ENCODE measurements around the gene ZNF618.
"Not testable (repeated sequence)": the region's sequence is repeated elsewhere in the genome, so short reads cannot be mapped to it uniquely, and the experiment has no call there.

The ZNF618 gene

DNA sequence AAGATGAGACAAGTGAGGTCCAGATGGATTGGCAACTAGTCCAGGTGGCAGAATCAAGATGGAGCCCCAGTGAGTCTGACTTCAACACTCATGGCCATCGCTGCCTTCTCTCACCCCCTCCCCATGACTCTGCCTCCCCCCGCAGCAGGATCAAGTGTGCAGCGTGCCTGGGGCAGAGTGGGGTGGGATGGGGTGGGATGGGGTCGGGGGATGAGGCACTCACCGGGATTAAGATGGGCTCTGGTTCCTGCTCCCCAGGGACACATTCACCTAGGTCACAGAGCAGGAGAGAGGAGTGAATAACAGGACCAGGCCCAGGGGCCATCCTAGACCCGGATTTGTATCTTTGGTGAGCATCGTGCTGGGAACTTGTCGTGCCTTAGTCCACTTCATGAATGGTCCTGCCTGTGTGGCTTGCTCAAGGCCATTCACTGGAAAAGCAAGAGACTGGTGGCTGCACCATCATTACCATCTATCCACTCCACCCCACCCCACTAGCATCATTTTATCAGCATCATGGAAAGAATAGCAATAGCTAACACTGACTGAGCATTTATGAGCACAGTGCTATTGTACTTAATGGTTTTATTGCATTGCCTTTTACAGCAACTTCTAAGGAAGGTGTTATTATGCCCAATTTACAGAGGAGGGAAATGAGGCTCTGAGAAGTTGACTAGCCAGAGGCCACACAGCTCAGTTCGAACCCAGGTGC lies 193.5 kb downstream of the ZNF618 start:
- no peak for DNase-seq

DNA sequence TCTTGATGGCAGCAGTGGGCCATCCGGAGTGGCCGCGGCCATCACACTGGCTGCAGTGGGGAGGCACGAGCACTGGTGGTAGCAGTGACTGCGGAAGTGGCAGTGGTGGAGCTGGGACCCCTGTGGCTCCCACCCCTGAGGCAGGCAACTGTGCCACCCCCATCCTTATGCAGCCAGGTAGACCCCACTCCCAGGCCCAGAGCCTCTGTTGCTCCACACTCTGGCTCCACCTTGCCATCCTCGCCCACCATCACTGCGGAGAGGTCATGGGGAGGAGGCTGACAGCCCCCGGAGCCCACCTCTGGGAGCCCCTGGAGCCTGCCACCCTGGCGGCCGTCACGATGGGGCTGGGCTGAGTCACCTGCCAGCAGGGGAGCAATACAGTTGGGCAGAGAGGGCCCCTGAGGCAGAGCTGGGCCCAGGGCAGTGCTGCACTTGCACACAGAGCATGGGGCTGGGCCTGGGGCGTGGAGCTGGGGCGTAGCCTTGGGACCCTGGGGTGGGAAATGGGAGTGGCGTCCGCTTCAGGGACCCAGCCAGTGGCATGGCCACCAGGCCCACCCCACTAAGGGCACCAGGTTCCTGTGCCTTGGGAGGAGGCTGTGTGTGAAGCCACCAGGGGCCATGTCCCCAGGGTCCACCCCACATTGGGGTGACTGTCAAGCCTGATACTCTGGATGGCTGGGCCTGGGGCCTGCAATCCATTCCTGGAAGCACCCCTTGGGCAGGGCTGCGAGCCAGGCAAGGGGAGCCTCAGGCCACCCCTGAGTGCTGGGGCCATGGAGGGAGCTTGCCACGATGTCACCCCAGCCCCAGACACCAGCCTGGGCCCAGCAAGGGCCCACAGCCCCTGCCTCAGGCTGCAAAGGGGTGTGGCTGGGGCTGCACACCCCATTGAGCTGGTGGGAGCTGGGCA lies 194.3 kb downstream of the ZNF618 start:
- DNase-seq: no peak

DNA sequence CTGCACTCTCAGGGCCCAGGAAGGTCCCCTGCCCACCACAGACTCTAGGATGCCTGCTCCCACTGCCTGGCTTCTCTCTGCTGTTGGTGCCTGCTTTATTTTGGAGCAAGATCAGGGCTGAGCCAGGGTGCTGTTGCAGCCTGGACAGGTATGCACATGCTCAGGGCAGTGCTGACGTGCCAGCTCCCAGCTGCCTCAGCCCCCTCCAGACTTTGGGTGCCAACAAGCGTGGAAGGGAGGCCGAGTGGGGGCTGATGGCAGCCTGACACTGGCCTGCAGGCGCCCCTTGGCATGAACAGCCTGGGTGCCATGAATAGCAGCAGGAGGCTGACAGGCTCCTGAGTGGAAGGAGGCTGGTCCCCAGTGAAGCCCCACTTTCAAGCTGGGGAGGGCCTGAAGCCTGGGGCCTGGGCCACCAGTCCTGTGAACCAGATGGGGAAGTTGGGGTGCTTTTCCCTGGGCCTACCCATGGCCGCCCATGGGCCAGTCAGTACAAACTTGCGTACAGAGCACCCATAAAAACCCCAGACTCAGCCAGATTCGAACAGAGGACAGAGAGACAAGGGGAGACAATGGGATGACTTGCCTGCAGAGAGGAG lies 195.2 kb downstream of the ZNF618 start:
- DNase-seq: no peak

DNA sequence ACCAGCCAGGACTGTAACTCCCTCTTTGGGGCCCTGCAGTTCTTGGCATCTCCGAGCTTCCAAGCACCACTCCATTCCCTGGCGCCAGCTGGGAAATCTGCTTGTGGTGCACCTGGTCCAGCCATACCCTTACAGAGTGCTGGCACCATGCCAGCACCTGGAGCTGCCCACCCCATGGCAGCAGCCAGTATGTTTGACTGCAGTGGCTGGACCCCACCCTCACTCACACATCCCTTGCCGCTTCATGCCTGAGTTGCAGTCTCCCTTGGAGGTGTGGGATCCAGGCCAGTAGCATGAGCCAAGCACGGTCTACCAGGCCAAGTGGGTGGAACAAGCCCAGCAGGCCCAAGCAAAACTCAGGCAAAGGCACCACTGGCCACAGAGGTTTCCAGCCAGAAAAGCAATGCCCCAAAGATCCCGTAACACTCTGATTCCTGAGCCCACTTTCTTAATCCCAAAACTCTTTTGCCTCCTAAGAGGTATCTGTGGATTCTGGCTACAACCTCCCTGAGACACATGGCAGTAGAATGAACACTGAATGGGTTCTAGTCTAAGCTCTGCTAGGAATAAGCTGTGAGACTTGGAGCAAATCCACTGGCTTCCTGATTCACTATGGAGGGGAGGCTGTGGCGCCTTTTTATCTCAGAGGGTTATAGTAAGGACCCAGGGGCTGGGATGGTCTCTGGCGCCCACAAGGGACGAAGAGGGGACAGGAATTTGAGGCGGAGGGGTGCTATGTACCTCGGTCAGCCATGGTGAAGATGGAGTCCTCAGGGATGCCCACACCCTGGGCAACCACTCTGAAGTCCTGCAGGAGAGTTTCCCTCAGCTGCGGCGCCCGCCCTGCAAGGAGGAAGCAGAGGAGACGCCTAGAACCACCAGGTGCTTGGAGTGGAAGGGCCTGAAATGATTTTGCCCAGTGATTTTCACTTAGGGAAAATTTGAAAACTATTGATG lies 196.4 kb downstream of the ZNF618 start:
- DNase-seq: no peak

DNA sequence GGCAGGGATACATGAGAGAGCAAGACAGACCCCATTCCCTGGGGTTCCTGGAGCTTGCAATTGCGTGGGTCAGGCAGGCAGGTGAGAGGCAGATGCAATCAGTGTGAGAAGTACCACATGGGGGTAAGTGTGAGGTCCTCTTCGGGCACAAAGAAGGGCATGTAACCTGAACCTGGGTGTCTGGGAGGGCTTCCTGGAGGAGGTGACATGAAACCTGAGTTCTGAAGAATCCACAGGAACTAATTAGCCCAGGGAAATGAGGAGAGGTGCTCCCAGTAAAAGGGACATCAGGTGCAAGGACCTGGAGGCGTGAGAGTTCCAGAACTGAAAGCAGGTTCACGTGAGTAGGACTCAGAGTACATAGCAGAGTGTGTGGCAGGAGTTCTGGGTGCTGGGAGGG lies 199.5 kb downstream of the ZNF618 start:
- DNase-seq: no peak

DNA sequence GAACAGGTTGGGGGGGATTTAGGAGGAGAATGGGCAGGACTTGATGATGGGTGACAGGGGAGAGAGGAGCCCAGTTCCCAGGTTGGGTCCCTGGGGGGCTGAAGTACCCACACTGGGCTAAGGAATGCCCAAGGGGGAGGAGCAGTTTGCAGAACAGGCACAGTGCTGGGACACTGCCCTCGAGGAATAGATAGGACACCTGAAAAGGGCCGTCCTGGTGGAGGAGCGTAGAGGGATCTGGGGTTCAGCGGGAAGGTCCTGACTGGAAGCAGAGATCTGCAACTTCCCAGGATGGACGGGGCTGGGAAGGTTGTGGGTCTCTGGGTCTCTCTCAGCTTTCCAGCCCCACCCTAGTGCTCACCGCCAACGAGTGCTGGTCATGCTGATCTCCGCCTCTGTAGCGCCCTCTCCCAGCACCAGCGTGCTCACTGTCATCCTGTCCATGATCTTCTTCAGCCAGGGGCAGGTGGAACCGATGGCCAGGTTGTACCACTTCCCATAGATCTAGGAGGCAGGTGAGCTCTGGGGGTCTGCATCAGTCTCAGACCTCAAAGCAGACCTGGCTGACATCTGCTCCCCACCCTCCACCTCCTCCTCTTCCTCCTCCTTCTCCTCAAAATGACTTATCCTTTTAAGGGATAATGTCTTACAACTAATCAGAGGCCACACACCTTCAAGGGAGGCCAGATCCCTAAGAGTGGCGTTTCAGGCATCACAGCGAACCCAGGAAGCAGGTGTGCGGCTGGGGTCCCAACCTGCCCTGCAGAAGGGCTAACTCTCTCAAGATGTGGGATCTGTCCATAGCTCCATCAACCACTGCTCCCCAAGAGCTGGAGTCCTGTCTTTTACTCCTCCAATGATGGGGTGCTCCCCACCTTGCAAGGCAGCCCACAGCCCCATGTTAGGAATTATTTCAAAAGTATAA lies 200.4 kb downstream of the ZNF618 start:
- DNase-seq: no peak

DNA sequence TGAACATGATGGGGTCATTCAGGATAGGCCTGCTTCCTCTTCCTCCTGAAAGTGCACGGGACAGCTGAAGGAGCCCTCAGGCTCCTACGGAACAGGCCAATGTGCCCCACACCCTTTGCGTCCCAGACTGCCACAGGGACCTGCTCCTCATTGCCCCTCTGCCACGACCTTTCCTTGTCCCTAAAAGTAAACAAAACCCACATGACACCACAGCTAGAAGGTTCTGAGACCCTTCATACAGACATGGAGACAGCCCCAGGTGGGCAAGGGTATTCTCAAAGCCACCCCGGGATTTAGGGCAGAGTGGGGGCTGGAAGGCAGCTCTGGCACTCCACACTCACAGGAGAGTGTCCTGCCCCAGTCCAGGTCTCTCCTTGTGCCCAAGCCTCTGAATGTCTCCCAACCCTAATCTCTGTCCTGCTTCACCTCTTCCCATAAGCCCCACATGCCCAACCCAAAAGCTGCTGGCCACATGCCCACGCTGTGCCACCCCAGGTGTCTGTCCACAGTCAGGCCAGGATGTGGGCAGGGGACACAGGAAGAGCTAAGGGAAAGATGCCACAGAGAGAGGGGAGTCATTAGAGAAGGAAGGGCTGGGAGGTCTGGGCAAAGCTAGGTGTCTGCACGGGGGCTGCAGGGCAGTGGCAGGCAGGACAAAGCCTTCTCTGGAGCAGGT lies 201.2 kb downstream of the ZNF618 start:
- no peak for DNase-seq

- DNase-seq: peak in 1 of 3 donors; percentile 8
Measured at GRCh38 chr9:114078021-114078780, 202.1 kb downstream of the ZNF618 start, which contains the start of gene AMBP. TSS of gene AMBP (minus strand) at chr9:114078300. CDS start at chr9:114078209, 91 bp downstream.

GRCh38 chr9:114078781-114079156 lies 202.7 kb downstream of the ZNF618 start:
- DNase-seq: no peak

DNA sequence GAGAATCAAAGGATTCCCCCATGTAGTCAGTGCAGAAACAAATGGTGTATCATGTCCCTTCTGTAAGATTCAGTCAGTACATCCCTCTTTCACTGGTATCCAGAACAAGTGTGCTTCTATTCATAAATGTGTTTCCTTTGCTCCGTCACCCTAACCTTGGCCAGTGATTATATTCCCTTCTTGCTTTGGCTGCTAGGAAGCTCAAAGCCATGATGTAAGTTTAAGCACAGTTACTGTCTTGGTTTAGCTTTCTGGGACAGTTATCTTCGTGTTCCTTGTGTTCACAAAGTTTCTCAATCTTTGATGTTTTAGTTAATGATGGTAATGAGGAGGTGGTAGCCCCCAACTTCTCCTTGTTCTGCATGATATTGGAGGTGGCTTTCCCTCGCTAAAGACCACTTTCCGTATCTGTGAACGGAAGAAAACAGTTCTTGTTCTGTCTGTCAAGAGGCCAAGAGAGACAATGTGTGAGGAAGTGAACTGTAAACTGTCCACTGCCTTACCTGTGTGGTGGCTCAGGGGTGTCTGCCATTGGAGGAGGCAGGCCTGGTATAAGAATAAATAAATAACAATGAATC lies 204.2 kb downstream of the ZNF618 start:
- DNase-seq: no peak

DNA sequence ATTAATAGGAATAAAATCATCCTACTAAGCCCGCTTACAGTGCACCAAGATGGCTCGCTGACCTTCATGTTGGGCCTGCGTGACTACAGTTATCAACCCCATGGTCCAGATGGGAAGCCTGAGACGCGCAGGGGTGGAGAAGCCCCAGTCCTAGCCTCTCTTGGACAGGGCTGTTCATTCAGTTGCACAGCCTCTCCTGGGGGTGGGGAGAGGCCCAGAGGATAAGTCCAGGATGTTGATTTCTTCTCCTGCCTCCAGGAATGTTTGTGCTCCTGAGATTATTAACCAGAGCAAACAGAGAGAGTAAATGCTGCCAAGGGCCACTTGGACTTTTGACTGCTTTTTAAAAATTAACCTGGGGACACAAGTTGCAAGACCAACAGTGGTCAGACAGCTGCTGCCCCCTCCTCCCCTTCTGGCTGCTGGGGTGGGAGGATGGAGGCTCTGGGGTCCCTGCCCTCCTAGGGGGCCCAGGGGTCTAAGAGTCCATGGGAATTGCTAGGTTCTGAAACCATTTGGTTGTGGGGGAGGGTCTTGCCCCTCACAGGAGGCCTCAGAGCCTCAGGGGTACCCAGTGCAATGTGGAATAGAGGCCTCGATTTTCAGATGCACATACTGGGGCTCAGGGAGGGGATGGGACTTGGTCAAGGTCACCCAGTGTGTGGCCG lies 204.8 kb downstream of the ZNF618 start:
- no peak for DNase-seq

DNA sequence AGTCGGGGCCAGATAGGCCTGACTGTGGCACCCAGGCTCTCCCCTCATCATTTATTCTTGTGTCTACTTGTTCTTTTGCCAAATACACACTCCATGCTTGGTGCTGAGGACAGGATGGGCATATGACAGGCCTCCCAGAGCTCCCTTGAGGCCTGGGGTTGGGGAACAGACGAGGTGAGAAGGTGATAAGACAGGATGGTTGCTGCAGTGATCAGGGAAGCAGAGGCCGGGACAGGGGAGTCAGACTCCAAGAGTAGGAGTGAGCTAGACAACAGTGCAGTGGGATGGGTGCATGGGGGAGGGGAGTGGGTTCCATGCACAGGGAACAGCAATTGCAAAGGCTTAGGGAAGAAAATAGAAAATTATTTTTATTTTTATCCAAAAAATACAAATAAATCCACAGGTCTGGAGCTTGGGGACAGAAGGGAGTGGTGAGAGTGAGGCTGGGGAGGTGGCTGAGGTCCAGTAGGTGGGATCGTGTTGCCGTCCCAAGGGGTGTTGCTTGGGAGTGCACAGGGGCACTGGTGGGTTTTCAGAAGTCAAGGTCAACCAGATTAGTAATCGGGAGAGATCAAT lies 205.4 kb downstream of the ZNF618 start:
- no peak for DNase-seq

DNA sequence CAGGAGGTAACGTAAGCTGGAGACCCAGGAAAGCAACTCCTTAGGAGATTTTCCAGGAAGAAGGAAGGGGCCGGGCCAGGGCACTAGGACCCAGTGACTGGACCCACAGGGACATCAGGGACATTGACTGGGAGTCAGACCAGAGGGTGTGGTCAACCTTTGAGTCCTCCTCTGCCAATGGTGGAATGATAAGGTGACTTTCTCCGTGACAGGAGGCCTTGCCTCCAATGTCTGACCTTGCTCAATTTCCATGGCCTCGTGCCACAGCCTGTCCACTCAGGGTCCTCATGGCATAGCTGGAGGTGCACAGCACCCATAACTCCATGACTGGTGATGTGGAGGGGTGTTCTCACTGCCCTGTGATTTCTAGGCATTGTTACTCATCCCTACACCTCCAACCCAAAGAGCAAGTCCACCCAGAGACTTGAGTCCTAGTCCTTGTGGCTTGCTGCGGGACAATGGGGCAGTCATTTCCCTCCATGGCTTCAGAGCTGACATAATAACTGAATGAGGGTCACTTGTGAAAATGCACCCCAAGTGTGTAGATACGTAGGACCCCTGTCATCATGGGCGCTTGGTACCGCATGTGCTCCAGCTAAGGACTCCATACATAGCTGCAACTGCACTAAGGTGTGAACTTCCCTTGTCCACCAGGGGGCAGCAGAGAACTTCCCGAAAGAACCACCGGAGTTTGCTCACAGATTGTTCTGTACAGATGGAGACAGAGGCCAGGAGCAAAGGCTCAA lies 206.1 kb downstream of the ZNF618 start:
- DNase-seq: peak; percentile 87 to 94 (median 94)

DNA sequence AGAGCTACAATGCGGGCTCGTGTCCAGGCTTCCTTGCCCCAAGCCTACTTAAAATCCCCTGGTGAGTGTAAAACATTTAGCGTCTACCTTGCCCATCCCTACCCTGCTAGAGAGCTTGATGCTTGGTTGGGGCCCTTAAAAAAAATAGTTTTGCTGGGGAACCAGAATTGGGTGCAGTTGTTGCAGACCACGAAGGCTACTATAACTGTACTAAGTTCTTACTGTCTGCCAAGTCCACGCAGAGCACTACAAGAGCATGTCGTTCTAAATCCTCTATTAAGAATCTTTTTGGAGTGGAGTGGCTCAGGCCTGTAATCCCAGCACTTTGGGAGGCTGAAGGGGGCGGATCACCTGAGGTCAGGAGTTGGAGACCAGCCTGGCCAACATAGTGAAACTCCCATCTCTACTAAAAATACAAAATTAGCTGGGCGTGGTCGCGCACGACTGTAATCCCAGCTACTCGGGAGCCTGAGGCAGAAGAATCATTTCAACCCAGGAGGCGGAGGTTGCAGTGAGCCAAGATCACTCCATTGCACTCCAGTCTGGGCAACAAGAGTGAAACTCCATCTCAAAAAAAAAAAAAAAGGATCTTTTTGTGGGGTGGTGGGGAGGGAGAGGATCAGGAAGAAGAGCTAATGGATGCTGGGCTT lies 206.8 kb downstream of the ZNF618 start:
- not testable (repeated sequence) for DNase-seq

DNA sequence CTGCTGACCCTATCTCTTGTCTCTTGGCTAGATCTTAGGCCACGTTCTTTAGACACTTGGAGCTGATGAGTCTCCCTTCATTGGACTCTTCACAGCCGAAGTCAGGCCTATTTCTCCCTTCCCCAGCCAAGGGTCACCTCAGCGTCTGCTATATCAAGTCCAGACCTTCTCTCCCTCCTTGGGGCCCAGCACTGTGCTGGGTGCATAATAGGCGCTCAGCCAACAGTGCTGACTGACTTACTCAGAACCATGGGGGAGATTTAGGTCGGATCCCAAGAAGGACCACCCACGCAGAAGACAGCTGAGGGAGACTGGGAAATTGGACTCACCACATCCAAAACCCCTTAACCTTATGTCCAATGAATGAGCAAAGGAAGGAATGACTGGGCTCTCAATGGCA lies 207.6 kb downstream of the ZNF618 start:
- no peak for DNase-seq

DNA sequence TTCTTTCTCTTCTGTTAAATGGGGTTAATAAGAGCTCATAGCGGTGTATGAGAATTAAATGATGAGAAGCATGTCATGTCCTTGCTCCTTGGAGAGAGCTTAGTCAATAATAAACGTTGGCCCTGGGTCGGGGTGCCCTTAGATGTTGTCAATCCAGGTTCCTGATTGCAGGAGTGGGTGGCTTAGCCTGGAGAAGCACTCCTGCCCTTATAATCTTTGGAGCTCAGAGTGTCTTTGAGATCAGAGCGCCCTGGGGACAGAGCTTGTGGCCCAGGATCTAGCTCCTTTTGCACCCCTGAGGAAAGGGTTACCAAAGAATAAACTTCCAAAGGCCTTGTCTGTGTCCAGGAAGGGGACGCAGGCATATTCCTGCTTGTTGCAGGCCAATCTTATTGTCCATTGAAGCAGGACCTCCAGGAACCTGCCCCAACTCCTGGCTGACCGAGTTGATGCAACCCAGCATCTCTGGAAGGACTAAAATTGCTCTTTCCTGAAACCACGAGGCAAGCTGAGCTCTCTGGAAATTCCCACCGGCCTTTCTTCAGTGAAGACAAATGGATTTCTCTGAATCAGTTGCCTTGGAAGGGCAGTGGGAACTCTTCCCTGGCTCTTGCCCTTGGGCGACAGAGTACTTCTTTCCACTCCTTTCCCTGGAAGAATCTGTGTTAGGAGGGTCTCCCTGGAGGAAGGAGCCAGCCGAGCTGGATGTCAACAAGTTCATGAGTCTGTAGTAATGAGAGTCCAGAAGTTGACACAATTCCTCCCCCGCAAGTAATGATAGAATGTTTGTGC lies 208.4 kb downstream of the ZNF618 start:
- DNase-seq: no peak
